ENCODE data around the gene UMODL1.

- no peak for TF ChIP-seq CTCF (IDR thresholded peaks at IDR 0.05)
- no peak for TF ChIP-seq POLR2A (IDR thresholded peaks at IDR 0.05)
These were observed 21.7 kb downstream of the UMODL1 start for GRCh38 chr21:42092771-42093170.

All from ovary (tissue), 3 donors.